Kidney epithelial cell (primary cell): Measurements from ENCODE around the gene CIPC. TPM values are rescaled to one million over a fixed set of nuclear protein-coding genes. Genes with fewer than 3 reads are reported as not detected.

Source experiments
- DNase-seq: peaks from one replicate; pipeline ENCODE4 v3.0.0-alpha.2; 2010; ENCODE audit warnings: low read depth
- H3K27me3 ChIP-seq: 2 replicates; pipeline ENCODE4 v1.6.0; 2011; ENCODE audit warnings: low read length; ENCODE audit not compliant: control insufficient read depth, insufficient read depth
- H3K36me3 ChIP-seq: 2 replicates; pipeline ENCODE4 v1.5.1; 2011; ENCODE audit warnings: low read length; ENCODE audit not compliant: control insufficient read depth, insufficient read depth
- H3K4me3 ChIP-seq: 2 replicates; pipeline ENCODE4 v1.5.1; 2011; ENCODE audit warnings: low read depth, mild to moderate bottlenecking, control low read depth, low read length
- CTCF ChIP-seq: IDR thresholded peaks from 2 replicates; pipeline ENCODE4 v1.5.1; 2011; ENCODE audit warnings: mild to moderate bottlenecking, moderate library complexity, low read length, control low read depth, inconsistent platforms; ENCODE audit not compliant: insufficient read depth, poor library complexity, severe bottlenecking
- total RNA-seq: library from RNA; depleted of rRNA; stranded (reverse); fragments of >200 nt; gene quantifications from 2 replicates; pipeline ENCODE4 v1.2.3, GENCODE V29; 2015

Gene CIPC
- total RNA-seq, 1 donor from 2014 or later: 15.9 TPM

- Histone ChIP-seq H3K36me3 (no peaks in the 10 kb centered on the region), H3K27me3 (no peaks in the 10 kb centered on the region), H3K4me3 (peak overlapping the region; percentile 81)
- DNase-seq: no peak
- no peak for TF ChIP-seq CTCF
Measured at GRCh38 chr14:77097006-77097699, 905 bp upstream of the CIPC start.

GRCh38 chr14:77098529-77099353 lies 683 bp downstream of the CIPC start:
- Histone ChIP-seq H3K4me3 (peak overlapping the region; percentile 95), H3K27me3 (no peaks in the 10 kb centered on the region), H3K36me3 (no peaks in the 10 kb centered on the region)
- TF ChIP-seq CTCF: no peak
- DNase-seq: no peak

- DNase-seq: no peak
- Histone ChIP-seq H3K27me3 (no peaks in the 10 kb centered on the region), H3K4me3 (no peak overlapping the region), H3K36me3 (no peaks in the 10 kb centered on the region)
- TF ChIP-seq CTCF: no peak
Measured at GRCh38 chr14:77099425-77100167, 1.5 kb downstream of the CIPC start.

GRCh38 chr14:77100961-77101360 lies 2.9 kb downstream of the CIPC start:
- Histone ChIP-seq H3K4me3 (no peak overlapping the region), H3K27me3 (no peaks in the 10 kb centered on the region), H3K36me3 (no peaks in the 10 kb centered on the region)
- no peak for DNase-seq
- TF ChIP-seq CTCF: no peak

GRCh38 chr14:77102154-77102553 lies 4.1 kb downstream of the CIPC start:
- DNase-seq: no peak
- Histone ChIP-seq H3K4me3 (no peak overlapping the region), H3K27me3 (no peaks in the 10 kb centered on the region), H3K36me3 (no peaks in the 10 kb centered on the region)
- no peak for TF ChIP-seq CTCF
